T-helper 1 cell treated with Interleukin-12 subunit alpha and Interleukin-12 subunit beta and Interleukin-4 antibody, amounts not matched to agents 30 ng/mL and 1 ng/mL, for 36 hours (primary cell): Measurements from ENCODE around the gene SPHK1. TPM values are rescaled to one million over a fixed set of nuclear protein-coding genes. Genes with fewer than 3 reads are reported as not detected.

Experiments
- intact Hi-C: fragments of 100-400 bp; cut with micrococcal nuclease; formaldehyde crosslinking; loops from one replicate; pipeline ENCODE4 v1.15.1; 2024
- total RNA-seq: library from RNA; stranded (reverse); gene quantifications from 2 replicates; pipeline ENCODE4 v1.2.3, GENCODE V29; 2022

The SPHK1 gene
- total RNA-seq, 1 donor from 2014 or later = 2.5 TPM

GRCh38 chr17:76360461-76360860 lies 23.9 kb upstream of the SPHK1 start:
- intact Hi-C loops = no loop called here

- intact Hi-C loops = no loop called here
Observed at GRCh38 chr17:76363107-76363842, 21.1 kb upstream of the SPHK1 start.

GRCh38 chr17:76365256-76365903 lies 19.0 kb upstream of the SPHK1 start:
- intact Hi-C loops = no loop called here

- intact Hi-C loops = no loop called here
Observed at GRCh38 chr17:76366247-76366646, 18.2 kb upstream of the SPHK1 start.

- intact Hi-C loops = no loop called here
Observed at GRCh38 chr17:76367642-76368041, 16.8 kb upstream of the SPHK1 start.

GRCh38 chr17:76368545-76368944 lies 15.9 kb upstream of the SPHK1 start:
- intact Hi-C loops = no loop called here

- intact Hi-C loops = no loop called here
Observed at GRCh38 chr17:76369379-76369778, 15.0 kb upstream of the SPHK1 start.

- intact Hi-C loops = loop anchor here (1.0 kb wide), 1 partner anchor 28 kb away; no protein-coding TSS in a partner anchor
Observed at GRCh38 chr17:76369804-76370203, 14.6 kb upstream of the SPHK1 start.

- intact Hi-C loops = loop anchor here (1.0 kb wide), 1 partner anchor 28 kb away; no protein-coding TSS in a partner anchor
Observed at GRCh38 chr17:76370261-76370993, 14.0 kb upstream of the SPHK1 start.

GRCh38 chr17:76371656-76372628 lies 12.5 kb upstream of the SPHK1 start:
- intact Hi-C loops = no loop called here

GRCh38 chr17:76376318-76377133 lies 7.9 kb upstream of the SPHK1 start:
- intact Hi-C loops = no loop called here

GRCh38 chr17:76378548-76379274 lies 5.7 kb upstream of the SPHK1 start:
- intact Hi-C loops = no loop called here

GRCh38 chr17:76379275-76379641 lies 5.2 kb upstream of the SPHK1 start:
- intact Hi-C loops = no loop called here

GRCh38 chr17:76379646-76380376 lies 4.6 kb upstream of the SPHK1 start:
- intact Hi-C loops = no loop called here

GRCh38 chr17:76381633-76382350 lies 2.6 kb upstream of the SPHK1 start:
- intact Hi-C loops = no loop called here

GRCh38 chr17:76382351-76382802 lies 2.0 kb upstream of the SPHK1 start:
- intact Hi-C loops = no loop called here

GRCh38 chr17:76382803-76383545 lies 1.4 kb upstream of the SPHK1 start:
- intact Hi-C loops = loop anchor here (1.0 kb wide), 2 partner anchors 29 to 280 kb away; partner anchors contain the start of gene EXOC7
